Measurements from ENCODE around the gene UBA52.
A peak's percentile ranks its signal among the peaks of the same experiment; 100 is the strongest.

UBA52 gene

GRCh38 chr19:18608805-18609716 lies 37.4 kb downstream of the UBA52 start:
- no peak for DNase-seq

GRCh38 chr19:18609717-18610051 lies 38.0 kb downstream of the UBA52 start:
- no peak for DNase-seq

DNA sequence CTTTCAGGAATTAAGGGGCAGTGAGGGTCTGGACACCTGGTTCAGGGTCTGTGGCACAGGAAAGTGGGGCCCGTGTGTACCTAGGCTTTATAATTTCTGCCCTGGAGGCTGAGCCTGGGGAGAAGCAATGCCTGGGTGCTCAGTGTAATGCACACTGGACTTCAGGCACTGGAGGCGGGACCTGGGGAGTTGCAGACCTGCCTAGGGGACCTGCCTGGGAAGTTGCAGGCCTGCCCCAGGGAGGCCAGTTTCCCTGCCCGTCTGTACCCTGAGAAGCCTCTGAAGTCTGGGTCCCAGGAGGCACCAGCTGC lies 38.5 kb downstream of the UBA52 start:
- no peak for DNase-seq

GRCh38 chr19:18610556-18611326 lies 39.1 kb downstream of the UBA52 start:
- DNase-seq: no peak

- DNase-seq: peak; percentile 47
These were observed 39.8 kb downstream of the UBA52 start for GRCh38 chr19:18611327-18612050.

DNA sequence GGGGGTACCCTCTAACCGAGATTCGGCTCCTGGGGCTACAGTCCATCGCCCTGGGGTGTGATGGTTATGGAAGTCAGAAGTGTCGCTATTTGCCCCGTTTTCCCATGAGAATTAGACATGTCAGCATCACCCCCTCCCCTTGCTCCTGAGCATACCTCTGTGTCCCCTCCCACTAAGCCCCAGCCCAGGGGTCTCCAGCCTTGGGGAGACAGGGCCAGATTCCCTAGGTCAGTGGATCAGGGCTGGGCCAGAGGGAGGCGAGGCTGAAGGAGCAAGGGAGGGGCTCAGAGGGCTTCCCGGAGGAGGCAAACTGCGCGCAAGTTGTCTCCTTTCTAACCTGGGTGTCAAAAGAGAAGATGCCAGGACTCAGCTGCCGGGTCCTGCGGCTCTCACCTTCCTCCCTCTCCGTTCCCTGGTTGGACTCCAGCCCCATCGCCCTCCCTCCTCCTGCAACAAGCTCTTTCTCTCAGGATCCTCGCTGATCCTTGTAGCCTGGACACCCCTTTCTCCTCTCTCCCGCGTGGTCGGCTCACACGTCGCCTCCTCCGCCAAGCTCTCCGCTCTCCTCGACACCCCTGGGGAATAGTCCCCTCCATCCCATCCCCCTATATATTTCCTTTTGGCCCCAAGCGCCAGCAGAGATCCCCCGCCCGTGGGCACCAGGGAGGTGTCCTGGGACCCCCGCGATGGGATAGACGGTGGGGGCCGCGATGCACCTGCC lies 40.6 kb downstream of the UBA52 start:
- DNase-seq: peak; percentile 70

- peak; percentile 70 for DNase-seq
These were observed 41.3 kb downstream of the UBA52 start, which contains the start of gene TMEM59L for GRCh38 chr19:18612772-18613588. TMEM59L (plus strand) TSS chr19:18612870; CDS start chr19:18612959, 89 bp downstream.

GRCh38 chr19:18613589-18614234 lies 42.1 kb downstream of the UBA52 start:
- peak; percentile 62 for DNase-seq

DNA sequence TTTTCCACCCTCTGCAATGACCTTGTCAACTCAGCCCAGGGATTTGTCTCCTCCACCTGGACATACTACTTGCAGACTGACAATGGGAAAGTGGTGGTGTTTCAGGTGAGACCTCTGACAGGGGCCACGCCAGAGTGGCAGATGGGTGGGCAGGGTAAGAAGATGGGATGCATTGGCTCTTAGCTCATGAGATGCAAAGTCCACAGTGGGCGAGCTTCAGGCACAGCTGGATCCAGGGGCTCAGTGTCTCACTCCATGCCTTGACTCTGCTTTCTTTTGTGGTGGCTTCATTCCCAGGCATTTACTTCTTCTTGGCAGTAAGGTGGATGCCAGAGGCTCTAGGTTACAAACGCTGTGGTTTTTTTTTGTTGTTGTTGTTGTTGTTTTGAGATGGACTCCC lies 44.4 kb downstream of the UBA52 start:
- no peak for DNase-seq

DNA sequence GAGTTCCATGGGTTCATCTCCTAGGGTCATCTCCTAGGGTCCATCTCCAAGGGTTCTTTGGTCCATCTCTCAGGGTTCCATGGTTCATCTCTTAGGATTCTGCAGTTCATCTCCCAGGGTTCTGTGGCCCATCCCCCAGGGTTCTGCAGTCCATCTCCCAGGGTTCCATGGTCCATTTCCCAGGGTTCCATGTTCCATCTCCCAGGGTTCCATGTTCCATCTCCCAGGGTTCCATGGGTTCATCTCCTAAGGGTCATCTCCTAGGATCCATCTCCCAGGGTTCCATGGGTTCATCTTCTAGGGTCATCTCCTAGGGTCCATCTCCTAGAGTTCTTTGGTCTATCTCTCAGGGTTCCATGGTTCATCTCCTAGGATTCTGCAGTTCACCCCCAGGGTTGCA lies 45.9 kb downstream of the UBA52 start:
- DNase-seq: no peak

DNA sequence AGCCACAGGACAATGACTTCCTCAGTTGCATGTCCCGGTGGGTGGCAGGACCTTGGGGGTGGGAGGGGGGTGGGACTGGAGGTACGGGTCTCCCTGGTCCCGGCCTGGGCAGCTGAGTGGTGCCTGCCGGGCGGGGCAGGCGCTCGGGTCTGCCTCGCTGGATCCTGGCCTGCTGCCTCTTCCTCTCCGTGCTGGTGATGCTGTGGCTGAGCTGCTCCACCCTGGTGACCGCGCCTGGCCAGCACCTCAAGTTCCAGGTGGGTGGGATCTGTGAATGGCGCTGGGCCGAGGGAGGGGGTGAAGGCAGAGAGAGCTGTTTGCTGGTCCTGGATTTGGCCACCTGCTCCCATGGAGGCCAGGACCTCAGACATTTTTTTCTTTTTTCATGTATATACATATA lies 46.6 kb downstream of the UBA52 start:
- DNase-seq: no peak

GRCh38 chr19:18620311-18620710 lies 48.7 kb downstream of the UBA52 start:
- DNase-seq: no peak

DNA sequence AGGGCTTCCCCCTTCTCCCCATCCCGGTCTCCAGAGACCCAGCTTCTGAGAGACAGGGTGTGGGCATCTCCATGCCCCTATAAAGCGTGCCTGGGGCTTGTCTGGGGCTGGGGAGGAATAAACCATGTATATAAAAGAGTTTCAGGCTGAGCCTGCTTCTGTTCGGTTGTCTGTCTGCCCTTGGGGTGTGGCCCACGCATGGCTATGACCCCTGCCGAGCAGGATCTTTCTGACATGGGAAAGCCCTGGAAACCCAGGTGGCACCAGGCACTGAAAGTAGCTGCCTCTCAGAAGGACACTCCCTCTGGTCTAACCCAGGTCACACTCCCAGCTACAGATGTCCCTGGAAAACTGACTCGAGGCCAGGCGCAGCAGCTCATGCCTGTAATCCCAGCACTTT lies 49.2 kb downstream of the UBA52 start:
- DNase-seq: no peak

DNA sequence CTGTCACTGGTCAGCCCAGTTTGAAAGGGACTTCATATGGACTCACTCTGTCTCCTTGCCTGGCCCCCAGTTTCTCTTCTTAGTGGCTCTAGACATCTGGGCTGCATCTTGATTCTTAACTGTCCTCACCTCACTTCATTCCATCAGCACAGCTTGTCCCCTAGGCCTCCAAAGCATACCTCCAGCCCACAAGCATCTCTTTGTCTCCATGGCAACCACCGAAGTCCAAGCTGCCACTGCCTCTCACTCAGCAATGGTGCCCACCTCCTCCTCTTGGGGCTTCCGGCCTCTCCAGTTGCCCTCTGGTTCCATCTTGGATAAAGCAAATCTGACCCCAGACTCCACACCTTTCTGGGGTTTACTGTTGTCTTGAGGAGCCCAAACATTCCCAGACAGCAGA lies 55.2 kb downstream of the UBA52 start:
- DNase-seq: no peak
